Activated CD8-positive, alpha-beta memory T cell treated with anti-CD3 and anti-CD28 coated beads, Interleukin-2, amount 50 U/mL, for 1 hour (primary cell): Measurements from ENCODE around the gene HTR7.

ENCODE experiments used
- DNase-seq: peaks from one replicate; pipeline ENCODE4 v3.0.0-alpha.2; 2020; ENCODE audit errors: extremely low read depth

HTR7 gene

GRCh38 chr10:90740265-90740664, 117.6 kb downstream of the HTR7 start:
- DNase-seq: no peak

- no peak for DNase-seq
Observed at GRCh38 chr10:90738885-90739284, 119.0 kb downstream of the HTR7 start.

- no peak for DNase-seq
Observed at GRCh38 chr10:90734415-90734814, 123.4 kb downstream of the HTR7 start.

- DNase-seq: no peak
Observed at GRCh38 chr10:90732581-90732980, 125.3 kb downstream of the HTR7 start.

- no peak for DNase-seq
Observed at GRCh38 chr10:90723416-90724068, 134.3 kb downstream of the HTR7 start.

GRCh38 chr10:90722832-90723231, 135.0 kb downstream of the HTR7 start:
- DNase-seq: no peak

GRCh38 chr10:90718182-90718581, 139.7 kb downstream of the HTR7 start:
- DNase-seq: no peak

GRCh38 chr10:90712529-90712928, 145.3 kb downstream of the HTR7 start:
- DNase-seq: no peak

- no peak for DNase-seq
Observed at GRCh38 chr10:90709727-90710126, 148.1 kb downstream of the HTR7 start.

- no peak for DNase-seq
Observed at GRCh38 chr10:90707657-90708056, 150.2 kb downstream of the HTR7 start.

GRCh38 chr10:90701428-90701827, 156.4 kb downstream of the HTR7 start:
- DNase-seq: no peak

- DNase-seq: no peak
Observed at GRCh38 chr10:90695915-90696676, 161.7 kb downstream of the HTR7 start.
